ENCODE data around the gene INSYN2B. TPM values are rescaled to one million over a fixed set of nuclear protein-coding genes. Genes with fewer than 3 reads are reported as not detected.

The INSYN2B gene
- total and polyA plus RNA-seq, 7 donors, result under 0.01 to 0.27 (median 0.10) TPM; not detected in 3

DNA sequence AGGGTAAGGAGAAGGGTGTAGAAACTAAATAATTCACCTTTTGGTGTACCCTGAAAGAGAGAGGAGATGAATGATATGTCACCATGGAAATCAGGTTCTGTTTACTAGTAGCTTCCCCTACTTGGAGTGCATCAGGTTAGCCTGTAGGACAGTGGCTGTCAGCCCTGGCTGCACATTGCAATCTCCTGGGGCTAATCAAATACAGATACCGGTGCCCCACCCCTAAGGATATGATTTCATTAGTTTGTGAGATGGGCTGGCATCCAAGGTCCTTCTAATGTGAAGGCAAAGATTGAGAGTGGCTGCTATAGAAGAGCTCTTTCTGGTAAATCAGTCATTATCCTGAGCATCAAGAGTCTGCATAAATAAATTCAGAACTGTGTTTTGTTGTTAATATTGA lies 47.2 kb downstream of the INSYN2B start:
- Histone ChIP-seq H3K4me3 (no peak overlapping the region), H3K9me3 (no peaks in the 10 kb centered on the region), H3K27me3 (no peaks in the 10 kb centered on the region), H3K4me1 (no peaks in the 10 kb centered on the region), H3K36me3 (no peaks in the 10 kb centered on the region), H3K27ac (no peak overlapping the region)
- 22 to 75% methylated on average over 1 of the region's 1 CpG for WGBS, 2 donors
- TF ChIP-seq POLR2A (IDR thresholded peaks at IDR 0.05) (no peak), EP300 (IDR thresholded peaks at IDR 0.05) (no peak), POLR2AphosphoS5 (IDR thresholded peaks at IDR 0.05) (no peak)
- TF ChIP-seq, protein P1, sequence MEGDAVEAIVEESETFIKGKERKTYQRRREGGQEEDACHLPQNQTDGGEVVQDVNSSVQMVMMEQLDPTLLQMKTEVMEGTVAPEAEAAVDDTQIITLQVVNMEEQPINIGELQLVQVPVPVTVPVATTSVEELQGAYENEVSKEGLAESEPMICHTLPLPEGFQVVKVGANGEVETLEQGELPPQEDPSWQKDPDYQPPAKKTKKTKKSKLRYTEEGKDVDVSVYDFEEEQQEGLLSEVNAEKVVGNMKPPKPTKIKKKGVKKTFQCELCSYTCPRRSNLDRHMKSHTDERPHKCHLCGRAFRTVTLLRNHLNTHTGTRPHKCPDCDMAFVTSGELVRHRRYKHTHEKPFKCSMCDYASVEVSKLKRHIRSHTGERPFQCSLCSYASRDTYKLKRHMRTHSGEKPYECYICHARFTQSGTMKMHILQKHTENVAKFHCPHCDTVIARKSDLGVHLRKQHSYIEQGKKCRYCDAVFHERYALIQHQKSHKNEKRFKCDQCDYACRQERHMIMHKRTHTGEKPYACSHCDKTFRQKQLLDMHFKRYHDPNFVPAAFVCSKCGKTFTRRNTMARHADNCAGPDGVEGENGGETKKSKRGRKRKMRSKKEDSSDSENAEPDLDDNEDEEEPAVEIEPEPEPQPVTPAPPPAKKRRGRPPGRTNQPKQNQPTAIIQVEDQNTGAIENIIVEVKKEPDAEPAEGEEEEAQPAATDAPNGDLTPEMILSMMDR (IDR thresholded peaks at IDR 0.05), result no peak
- no peak for DNase-seq
- intact Hi-C loops (cut with DNase I), result no loop called here

DNA sequence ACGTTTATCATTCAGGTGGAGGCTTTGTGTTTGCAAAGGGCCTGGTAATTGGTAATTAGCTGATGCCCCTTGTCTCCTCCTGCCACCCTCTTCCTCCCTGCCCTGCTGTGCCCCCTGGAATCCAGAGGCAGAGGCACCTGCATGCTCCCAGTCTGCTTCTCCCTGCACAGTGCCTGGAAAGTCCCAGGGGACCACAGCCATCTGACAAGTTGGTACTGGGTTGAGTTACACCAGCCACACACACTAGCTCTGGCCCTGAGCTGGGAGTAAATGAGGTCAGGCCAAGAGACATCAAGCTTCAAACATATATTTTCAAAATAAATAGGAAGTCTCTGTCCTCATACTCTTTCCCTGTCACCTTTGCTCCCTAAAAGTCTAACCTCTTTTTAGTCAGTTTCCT lies 56.3 kb downstream of the INSYN2B start:
- Histone ChIP-seq H3K4me1 (no peaks in the 10 kb centered on the region), H3K4me3 (no peak overlapping the region), H3K9me3 (no peaks in the 10 kb centered on the region), H3K27ac (no peak overlapping the region), H3K27me3 (no peaks in the 10 kb centered on the region), H3K36me3 (no peaks in the 10 kb centered on the region)
- 64 to 80% methylated on average over 1 of the region's 1 CpG for WGBS, 2 donors
- intact Hi-C loops (cut with DNase I), result no loop called here
- TF ChIP-seq POLR2A (IDR thresholded peaks at IDR 0.05), result no peak
- no peak for TF ChIP-seq EP300 (IDR thresholded peaks at IDR 0.05)
- TF ChIP-seq POLR2AphosphoS5 (IDR thresholded peaks at IDR 0.05), result no peak
- TF ChIP-seq, protein P1 (IDR thresholded peaks at IDR 0.05), result no peak
- DNase-seq, result no peak

DNA sequence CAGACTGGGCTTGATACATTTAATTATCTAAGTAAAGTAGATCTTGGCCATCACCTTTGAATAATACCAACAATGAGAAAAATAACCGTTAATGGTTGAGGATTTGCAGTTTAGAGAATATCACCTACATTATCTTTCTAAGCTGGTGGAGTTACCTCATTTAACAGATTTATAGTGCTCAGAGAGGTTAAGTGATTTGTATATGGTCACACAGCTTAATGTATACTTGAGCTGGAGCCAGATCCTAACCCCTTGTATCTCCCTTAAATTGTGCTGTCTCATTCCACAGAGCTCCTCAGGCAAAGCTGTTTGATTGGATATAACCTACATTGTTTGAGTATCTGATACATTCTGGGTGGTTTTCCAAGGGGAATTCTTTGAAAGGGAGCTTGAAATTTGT lies 57.8 kb downstream of the INSYN2B start:
- DNase-seq, result no peak
- H3K4me3 ChIP-seq, result no peak overlapping the region
- no peaks in the 10 kb centered on the region for H3K27me3 ChIP-seq
- H3K4me1 ChIP-seq, result no peaks in the 10 kb centered on the region
- no peak overlapping the region for H3K27ac ChIP-seq
- H3K36me3 ChIP-seq, result no peaks in the 10 kb centered on the region
- H3K9me3 ChIP-seq, result no peaks in the 10 kb centered on the region
- TF ChIP-seq, protein P1 (IDR thresholded peaks at IDR 0.05), result no peak
- no peak for TF ChIP-seq EP300 (IDR thresholded peaks at IDR 0.05)
- TF ChIP-seq POLR2A (IDR thresholded peaks at IDR 0.05), result no peak
- TF ChIP-seq POLR2AphosphoS5 (IDR thresholded peaks at IDR 0.05), result no peak
- WGBS, 2 donors, result 83 to 93% methylated on average over 1 of the region's 1 CpG
- intact Hi-C loops (cut with DNase I), result no loop called here

DNA sequence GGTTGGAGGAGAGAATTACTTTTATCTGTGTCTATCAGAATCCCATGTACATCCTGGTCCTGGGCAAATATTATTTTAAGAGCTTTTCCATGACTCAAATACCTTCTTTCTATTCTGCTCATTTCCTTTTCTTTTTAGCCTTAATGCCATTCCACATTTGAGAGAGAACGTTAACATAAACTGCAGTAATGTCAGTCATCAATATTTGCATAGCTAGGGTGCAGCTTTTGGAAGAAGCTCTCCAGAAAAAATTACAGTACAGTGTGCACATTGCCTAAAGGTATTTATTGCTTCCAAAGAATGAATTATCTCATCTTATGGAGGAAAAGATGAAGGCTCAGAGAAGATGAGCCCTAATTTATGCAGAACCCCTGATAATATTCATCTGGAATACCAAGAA lies 58.3 kb downstream of the INSYN2B start:
- H3K36me3 ChIP-seq, result no peaks in the 10 kb centered on the region
- H3K4me1 ChIP-seq, result no peaks in the 10 kb centered on the region
- TF ChIP-seq, protein P1 (IDR thresholded peaks at IDR 0.05), result no peak
- TF ChIP-seq POLR2AphosphoS5 (IDR thresholded peaks at IDR 0.05) (no peak), EP300 (IDR thresholded peaks at IDR 0.05) (no peak), POLR2A (IDR thresholded peaks at IDR 0.05) (no peak)
- intact Hi-C loops (cut with DNase I), result no loop called here
- no peak for DNase-seq
- H3K27ac ChIP-seq, result no peak overlapping the region
- no peak overlapping the region for H3K4me3 ChIP-seq
- WGBS, 2 donors, result 8 to 57% methylated on average over 1 of the region's 1 CpG
- H3K9me3 ChIP-seq, result no peaks in the 10 kb centered on the region
- H3K27me3 ChIP-seq, result no peaks in the 10 kb centered on the region

DNA sequence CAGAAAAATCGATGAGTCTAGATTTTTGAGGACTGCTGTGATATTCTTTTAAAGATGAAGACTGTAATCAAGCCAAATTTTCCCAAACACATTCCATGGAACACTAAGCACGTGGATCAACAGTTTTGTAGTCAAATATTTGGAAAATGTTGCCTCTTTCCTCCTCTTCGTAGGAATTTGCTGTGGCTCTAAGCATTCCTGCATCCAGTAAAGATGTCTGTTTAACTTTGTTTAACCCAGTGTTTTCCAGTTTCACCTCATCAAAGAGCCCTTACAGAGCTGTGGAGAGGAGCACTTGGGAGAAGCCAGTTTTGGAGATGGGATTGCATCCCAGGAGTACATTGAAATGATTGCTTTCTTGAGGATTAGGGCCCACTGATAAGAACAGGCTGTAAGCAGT lies 58.9 kb downstream of the INSYN2B start:
- Histone ChIP-seq H3K36me3 (no peaks in the 10 kb centered on the region), H3K4me3 (no peak overlapping the region), H3K27ac (no peak overlapping the region), H3K4me1 (no peaks in the 10 kb centered on the region), H3K9me3 (no peaks in the 10 kb centered on the region), H3K27me3 (no peaks in the 10 kb centered on the region)
- no peak for TF ChIP-seq POLR2A (IDR thresholded peaks at IDR 0.05)
- no peak for TF ChIP-seq POLR2AphosphoS5 (IDR thresholded peaks at IDR 0.05)
- no peak for TF ChIP-seq EP300 (IDR thresholded peaks at IDR 0.05)
- 41 to 61% methylated on average over 3 of the region's 3 CpGs for WGBS, 2 donors
- no peak for DNase-seq
- intact Hi-C loops (cut with DNase I), result no loop called here
